Activated CD4-positive, alpha-beta T cell treated with anti-CD3 and anti-CD28 coated beads, Interleukin-2, amount 50 U/mL, for 24 hours (primary cell): ENCODE results near the gene EXOC6B.

ENCODE experiments used
- DNase-seq, 2 donors: peaks; one replicate each; pipeline ENCODE4 v3.0.0-alpha.2; 2020; ENCODE audit warnings: low read depth in 1 of 2, low spot score in 1 of 2

Gene EXOC6B

GRCh38 chr2:72138921-72139381 is 686.9 kb downstream of the EXOC6B start:
- DNase-seq: no peak

GRCh38 chr2:72138011-72138881 is 687.6 kb downstream of the EXOC6B start:
- DNase-seq: no peak

- DNase-seq: peak; percentile 45 to 52
Measured at GRCh38 chr2:72137498-72138010, 688.3 kb downstream of the EXOC6B start.

- DNase-seq: no peak
Measured at GRCh38 chr2:72136933-72137497, 688.8 kb downstream of the EXOC6B start.

- no peak for DNase-seq
Measured at GRCh38 chr2:72136331-72136730, 689.5 kb downstream of the EXOC6B start.

GRCh38 chr2:72135921-72136320 is 689.9 kb downstream of the EXOC6B start:
- no peak for DNase-seq

GRCh38 chr2:72134997-72135800 is 690.6 kb downstream of the EXOC6B start:
- no peak for DNase-seq

GRCh38 chr2:72134408-72134996 is 691.3 kb downstream of the EXOC6B start:
- DNase-seq: no peak

GRCh38 chr2:72133721-72134407 is 692.0 kb downstream of the EXOC6B start:
- no peak for DNase-seq

GRCh38 chr2:72132981-72133720 is 692.7 kb downstream of the EXOC6B start:
- no peak for DNase-seq

GRCh38 chr2:72131916-72132841 is 693.7 kb downstream of the EXOC6B start:
- DNase-seq: no peak

GRCh38 chr2:72131371-72131891 is 694.4 kb downstream of the EXOC6B start:
- no peak for DNase-seq

GRCh38 chr2:72130659-72131360 is 695.0 kb downstream of the EXOC6B start:
- DNase-seq: no peak

GRCh38 chr2:72129681-72130340 is 696.0 kb downstream of the EXOC6B start:
- no peak for DNase-seq

- DNase-seq: no peak
Measured at GRCh38 chr2:72128843-72129227, 697.0 kb downstream of the EXOC6B start.

- DNase-seq: no peak
Measured at GRCh38 chr2:72128059-72128842, 697.6 kb downstream of the EXOC6B start.
